SW 1271 (cell line): ENCODE data around the gene LAMA5.

ENCODE experiments used
- DNase-seq, 2 experiments: peaks; one replicate each; lab custom pipeline; 2025; lab: John Stamatoyannopoulos, UW

Gene LAMA5

DNA sequence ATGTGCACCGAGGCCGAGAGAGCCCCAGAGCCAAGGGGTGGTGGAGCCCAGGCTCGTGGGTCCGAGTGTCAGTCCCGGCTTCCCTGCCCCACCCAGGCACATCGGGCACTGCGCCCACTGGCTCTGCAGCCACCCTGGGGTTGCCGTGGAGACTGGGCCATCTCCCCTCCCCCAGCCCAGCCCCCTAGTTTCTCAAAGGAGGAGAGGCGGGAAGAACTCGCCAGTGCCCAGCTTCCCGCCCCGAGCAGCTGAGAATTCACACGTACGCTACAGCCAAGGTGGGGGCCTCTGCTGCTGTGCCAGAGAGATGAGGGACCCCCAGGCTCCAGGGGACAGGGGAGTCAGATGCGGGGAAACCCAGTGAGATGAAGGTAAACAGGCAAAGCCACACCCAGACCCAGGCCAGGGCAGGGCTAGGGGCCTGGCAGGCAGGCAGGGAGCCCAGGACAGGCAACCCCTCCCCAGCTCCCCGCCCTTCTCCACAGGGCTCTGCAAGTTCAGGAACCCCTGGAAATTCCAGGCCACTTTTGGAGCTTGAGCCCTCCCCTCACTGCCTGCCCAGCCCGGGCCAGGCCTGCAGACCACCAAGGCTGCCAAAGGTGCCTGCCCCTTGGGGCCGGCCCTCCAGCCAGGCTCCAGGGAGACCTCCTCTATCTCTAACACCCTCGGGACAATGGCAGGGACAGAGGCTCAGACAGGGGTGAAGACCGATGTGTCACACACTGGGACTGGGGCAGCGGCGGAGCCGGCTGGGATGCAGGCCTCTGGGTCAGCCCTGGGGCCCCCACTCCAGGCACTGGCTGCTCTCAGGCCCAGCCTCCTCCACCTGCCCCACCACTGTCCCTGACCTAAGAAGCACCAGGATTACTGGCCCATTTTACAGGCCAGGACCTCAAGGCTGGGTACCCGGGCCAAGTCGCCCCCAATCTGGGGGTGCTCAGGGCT is 6.0 kb downstream of the LAMA5 start:
- peak in 1 of 2 experiments; percentile 70 for DNase-seq

GRCh38 chr20:62359491-62360121 is 7.5 kb downstream of the LAMA5 start:
- DNase-seq = peak; percentile 97 to 99

- peak in 1 of 2 experiments; percentile 90 for DNase-seq
Measured at GRCh38 chr20:62359043-62359490, 8.0 kb downstream of the LAMA5 start.

GRCh38 chr20:62358171-62359042 is 8.7 kb downstream of the LAMA5 start:
- peak; percentile 56 to 75 for DNase-seq

DNA sequence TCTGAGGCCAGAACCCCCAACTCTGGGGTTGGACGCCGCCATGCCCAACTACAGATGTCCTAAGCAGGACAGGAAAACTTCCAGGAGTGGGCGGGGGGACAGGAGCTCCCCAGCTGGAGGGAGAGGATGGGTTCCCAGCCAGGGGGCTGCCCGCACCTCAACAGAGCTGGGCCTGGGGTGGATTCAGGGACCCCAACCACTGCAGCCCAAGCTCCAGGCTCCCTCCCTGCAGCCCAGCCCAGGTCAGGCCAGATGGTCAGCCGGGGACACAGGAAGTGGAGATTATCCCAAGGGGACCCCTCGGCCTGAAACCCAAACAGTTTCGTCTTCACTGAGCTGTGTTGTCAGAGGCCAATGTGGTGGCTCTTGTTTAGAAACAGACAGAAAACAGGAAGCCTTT is 9.4 kb downstream of the LAMA5 start:
- DNase-seq = no peak

GRCh38 chr20:62357187-62357667 is 9.9 kb downstream of the LAMA5 start:
- peak; percentile 60 to 80 for DNase-seq

GRCh38 chr20:62356589-62357186 is 10.4 kb downstream of the LAMA5 start:
- DNase-seq = no peak

GRCh38 chr20:62355878-62356588 is 11.1 kb downstream of the LAMA5 start:
- DNase-seq = no peak

GRCh38 chr20:62355516-62355877 is 11.6 kb downstream of the LAMA5 start:
- no peak for DNase-seq

- DNase-seq = no peak
Measured at GRCh38 chr20:62354811-62355341, 12.2 kb downstream of the LAMA5 start.

DNA sequence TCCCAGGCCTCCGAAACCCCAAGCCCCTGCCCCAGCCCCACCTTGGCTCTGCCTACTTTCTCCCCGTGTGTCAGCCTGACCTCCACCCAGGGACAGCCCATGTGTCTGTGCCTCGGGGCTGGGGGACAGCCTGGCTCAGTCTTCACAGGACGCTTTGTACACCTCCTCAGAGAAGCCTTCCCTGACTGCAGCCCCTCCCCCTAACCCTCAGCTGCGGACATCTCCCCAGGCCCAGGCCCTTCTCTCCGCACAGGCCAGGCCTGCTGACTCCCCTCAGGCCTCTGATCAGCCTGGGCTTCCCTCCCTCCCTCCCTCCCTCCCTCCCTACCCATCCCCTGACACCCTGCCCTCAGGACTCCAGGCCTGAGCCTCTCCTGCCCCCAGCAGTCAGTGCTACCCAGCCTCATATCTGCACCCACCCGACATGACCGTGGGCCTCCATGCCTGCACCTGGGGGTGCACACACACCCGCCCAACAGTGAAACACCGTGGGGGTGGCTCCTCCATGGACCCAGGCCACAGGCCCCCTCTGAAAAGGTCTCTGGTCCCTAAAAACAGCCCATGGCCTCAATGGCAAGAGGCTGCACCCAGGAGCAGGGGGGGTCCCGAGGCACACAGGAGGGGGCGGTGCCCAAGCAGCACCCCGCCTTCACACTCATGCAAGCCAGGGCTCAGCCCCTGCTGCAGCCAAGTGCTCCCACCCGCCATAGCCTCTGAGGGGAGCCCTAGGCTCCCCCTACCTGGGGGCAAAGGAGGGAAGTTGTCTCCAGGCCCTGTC is 12.9 kb downstream of the LAMA5 start:
- no peak for DNase-seq

- DNase-seq = no peak
Measured at GRCh38 chr20:62353289-62354030, 13.7 kb downstream of the LAMA5 start.

- DNase-seq = peak in 1 of 2 experiments; percentile 39
Measured at GRCh38 chr20:62352402-62353288, 14.5 kb downstream of the LAMA5 start.

DNA sequence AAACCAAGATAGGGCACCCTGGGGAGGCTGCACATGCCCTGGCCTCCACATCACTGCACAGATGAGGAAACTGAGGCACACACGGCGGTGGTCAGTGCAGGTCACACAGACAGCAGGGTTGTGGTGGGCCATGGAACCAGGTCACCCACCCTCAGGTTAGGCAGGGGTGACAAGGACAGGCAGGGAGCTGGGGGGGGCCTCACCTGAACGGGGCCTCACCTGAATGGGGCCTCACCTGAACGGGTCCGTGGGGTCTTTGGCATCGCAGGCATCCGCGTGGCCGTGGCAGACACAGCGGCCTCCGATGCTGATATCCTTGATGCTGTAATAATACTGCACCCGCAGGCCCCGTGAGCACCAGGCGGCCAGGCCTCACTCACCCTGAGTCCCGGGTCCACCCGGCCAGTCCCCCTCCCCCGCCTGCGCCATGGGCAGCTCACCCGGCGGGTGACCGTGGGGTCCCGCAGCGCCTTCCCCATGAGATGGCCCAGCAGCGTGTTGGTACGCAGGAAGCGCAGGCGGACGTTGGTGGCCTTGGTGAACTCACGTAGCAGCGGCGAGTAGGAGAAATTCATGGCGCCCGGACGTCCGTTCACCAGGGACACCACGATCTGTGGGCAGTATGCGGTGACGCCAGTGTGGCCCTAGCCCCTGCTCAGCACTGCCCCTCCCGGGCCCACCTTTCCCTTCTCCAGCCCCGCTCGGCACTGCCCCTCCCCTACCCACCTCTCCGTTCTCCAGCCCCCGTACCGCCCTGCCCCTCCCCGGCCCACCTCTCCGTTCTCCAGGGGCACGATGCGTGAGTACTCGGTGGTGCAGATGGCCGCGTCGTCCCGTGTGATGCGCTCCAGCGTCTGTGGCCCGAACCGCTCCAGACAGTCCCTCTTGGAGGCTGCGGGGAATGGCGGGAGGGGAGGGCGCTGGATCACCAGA is 15.4 kb downstream of the LAMA5 start:
- no peak for DNase-seq

DNA sequence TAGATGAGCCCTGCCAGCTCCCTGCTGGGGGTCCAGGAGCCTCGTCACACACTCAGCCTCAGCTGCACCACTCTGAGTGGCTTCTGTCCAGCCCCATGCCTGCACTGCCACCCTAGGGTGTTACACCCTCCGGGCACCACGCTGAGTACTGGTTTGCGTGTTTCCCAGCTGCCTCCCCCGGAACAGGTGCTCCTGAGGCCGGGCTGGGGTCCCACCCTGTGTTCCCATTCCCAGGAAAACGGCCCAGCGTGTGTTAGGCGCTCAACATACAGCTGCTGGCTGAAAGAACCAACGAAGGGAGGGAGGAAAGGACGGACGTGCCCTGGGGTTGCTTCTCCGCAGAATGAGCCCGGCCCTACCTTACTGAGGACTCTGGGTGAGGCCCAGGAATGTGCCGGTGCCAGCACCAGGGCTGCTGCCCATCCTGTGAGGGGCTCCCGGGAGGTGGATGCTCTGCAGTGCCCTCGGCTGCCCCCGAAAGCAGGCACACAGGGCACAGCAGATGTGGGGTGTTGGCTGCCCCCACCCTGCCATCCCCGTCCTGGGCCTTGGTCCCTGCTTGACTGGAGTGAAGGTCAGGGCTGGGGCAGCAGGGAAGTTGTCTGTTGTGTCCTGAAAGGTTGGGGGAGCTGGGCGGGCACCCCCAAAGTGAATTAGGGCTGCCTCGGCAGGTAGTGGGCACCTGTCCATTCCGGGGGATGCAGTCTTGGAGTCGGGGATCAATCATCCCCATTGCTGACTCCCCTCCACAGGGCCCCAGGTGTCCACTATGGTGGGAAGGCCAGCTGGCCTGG is 16.3 kb downstream of the LAMA5 start:
- DNase-seq = no peak

DNA sequence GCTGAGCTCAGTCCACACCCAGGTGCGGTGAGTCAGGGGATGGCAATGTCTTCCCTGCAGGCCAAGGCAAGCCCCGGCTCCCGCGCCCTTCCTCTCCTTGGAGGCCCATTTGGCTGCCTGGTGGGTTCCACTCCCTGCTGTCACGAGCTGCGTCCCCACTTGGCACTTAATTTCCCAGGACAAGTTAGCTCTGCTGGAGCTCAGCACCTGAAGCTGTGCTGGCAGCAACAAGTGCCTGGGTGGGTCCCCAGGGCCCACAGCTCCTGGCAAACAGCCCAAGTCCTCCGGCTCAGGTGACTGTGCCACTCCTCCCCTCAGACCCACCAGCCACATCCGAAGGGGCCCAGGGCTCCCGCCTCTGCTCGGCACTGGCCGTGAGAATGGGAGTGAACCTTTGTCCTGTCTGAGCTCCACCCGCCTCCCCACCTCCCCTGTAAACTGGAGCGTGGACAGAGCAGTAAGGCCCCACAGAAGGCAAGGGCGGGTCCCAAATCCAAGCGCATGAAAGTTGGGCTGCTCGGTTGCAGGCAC is 16.9 kb downstream of the LAMA5 start:
- DNase-seq = peak; percentile 77 to 83
